AG09309 (cell line): Measurements from ENCODE around the gene OSBPL6.

Experiments
- DNase-seq: peaks from one replicate; pipeline ENCODE4 v3.0.0-alpha.2; 2010; ENCODE audit warnings: low read depth
- H3K4me3 ChIP-seq: 2 replicates; pipeline ENCODE4 v1.5.1; 2011; ENCODE audit warnings: mild to moderate bottlenecking, low read depth, low read length, moderate library complexity; ENCODE audit not compliant: control insufficient read depth
- CTCF ChIP-seq: IDR thresholded peaks from 2 replicates; pipeline ENCODE4 v1.5.1; 2011; ENCODE audit warnings: mild to moderate bottlenecking, low read depth, low read length, inconsistent platforms; ENCODE audit not compliant: insufficient read depth, control insufficient read depth; ENCODE audit errors: missing control alignments

Gene OSBPL6

GRCh38 chr2:178287652-178288344 lies 93.5 kb downstream of the OSBPL6 start:
- no peak overlapping the region for H3K4me3 ChIP-seq
- no peak for TF ChIP-seq CTCF
- no peak for DNase-seq

- no peak for DNase-seq
- no peak overlapping the region for H3K4me3 ChIP-seq
- no peak for TF ChIP-seq CTCF
These were observed 97.4 kb downstream of the OSBPL6 start for GRCh38 chr2:178291703-178292102.

- DNase-seq: no peak
- H3K4me3 ChIP-seq: no peak overlapping the region
- no peak for TF ChIP-seq CTCF
These were observed 98.3 kb downstream of the OSBPL6 start for GRCh38 chr2:178292586-178292985.

GRCh38 chr2:178295115-178295514 lies 100.8 kb downstream of the OSBPL6 start:
- no peak overlapping the region for H3K4me3 ChIP-seq
- DNase-seq: no peak
- TF ChIP-seq CTCF: no peak

GRCh38 chr2:178295906-178296305 lies 101.6 kb downstream of the OSBPL6 start:
- TF ChIP-seq CTCF: no peak
- H3K4me3 ChIP-seq: no peak overlapping the region
- DNase-seq: no peak

- no peak for TF ChIP-seq CTCF
- no peak overlapping the region for H3K4me3 ChIP-seq
- no peak for DNase-seq
These were observed 102.2 kb downstream of the OSBPL6 start for GRCh38 chr2:178296394-178297090.
